ENCODE data around the gene PDLIM3. TPM values are rescaled to one million over a fixed set of nuclear protein-coding genes. Genes with fewer than 3 reads are reported as not detected.
"Not testable (repeated sequence)": the region's sequence is repeated elsewhere in the genome, so short reads cannot be mapped to it uniquely, and the experiment has no call there.

Gene PDLIM3
- total RNA-seq, 2 experiments from 2014 or later: not detected

DNA sequence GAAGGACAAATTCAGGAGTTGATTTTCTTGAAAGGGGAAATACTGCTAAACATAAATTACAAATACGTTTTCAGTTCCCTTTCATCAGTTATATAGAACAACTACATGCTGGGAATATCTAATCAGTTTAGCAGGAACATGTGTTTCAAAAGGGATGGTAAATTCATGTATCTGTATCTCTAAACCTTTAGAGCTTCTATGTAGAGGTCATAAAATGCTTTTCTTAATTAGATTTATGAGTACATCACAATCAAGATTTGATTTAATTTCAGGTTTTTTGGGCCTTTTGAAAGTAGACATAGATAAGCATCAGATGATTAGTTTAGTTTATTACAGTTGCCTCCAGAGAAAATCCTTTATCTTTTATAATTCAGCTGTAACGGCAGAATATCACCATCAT, 12.9 kb downstream of the PDLIM3 start:
- Mint-ChIP-seq H3K36me3 (peaks cover 1% of the 10 kb centered on the region), H3K4me3 (no peak overlapping the region), H3K9me3 (peaks cover 3% of the 10 kb centered on the region), H3K27me3 (peaks cover 45% of the 10 kb centered on the region), H3K27ac (no peak overlapping the region), H3K4me1 (no peaks in the 10 kb centered on the region)
- ATAC-seq (ENCODE audit: low read depth) (no peak), DNase-seq (no peak)
- POLR2A ChIA-PET: no interaction called here

DNA sequence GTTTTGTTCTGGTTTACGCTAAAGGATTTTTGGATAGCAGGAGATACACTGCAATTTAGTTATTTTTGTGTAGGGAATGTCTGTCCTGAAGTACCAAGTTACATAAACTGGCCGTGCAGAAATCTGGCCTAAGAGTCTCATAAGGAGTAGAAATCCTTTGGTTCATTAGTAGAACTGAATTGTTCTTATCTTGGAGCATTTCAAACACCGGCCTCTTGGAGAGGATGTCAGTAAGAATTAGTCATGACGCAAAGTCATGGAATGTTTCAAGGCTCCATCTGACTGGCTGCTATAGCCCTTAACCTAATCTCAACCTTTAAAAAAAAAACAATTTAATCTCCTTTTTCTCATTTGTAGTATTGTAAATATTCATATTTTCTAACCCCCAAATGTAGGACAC, 15.2 kb downstream of the PDLIM3 start:
- POLR2A ChIA-PET: no interaction called here
- DNase-seq (no peak), ATAC-seq (ENCODE audit: low read depth) (no peak)
- peaks cover 48% of the 10 kb centered on the region for H3K27me3 Mint-ChIP-seq
- no peak overlapping the region for H3K4me3 Mint-ChIP-seq
- H3K36me3 Mint-ChIP-seq: no peaks in the 10 kb centered on the region
- H3K4me1 Mint-ChIP-seq: no peaks in the 10 kb centered on the region
- H3K27ac Mint-ChIP-seq: no peak overlapping the region
- H3K9me3 Mint-ChIP-seq: no peaks in the 10 kb centered on the region

- ATAC-seq (ENCODE audit: low read depth) (no peak), DNase-seq (no peak)
- Mint-ChIP-seq H3K27ac (no peak overlapping the region), H3K4me3 (no peak overlapping the region), H3K36me3 (no peaks in the 10 kb centered on the region), H3K9me3 (no peaks in the 10 kb centered on the region), H3K4me1 (peaks cover 6% of the 10 kb centered on the region), H3K27me3 (peaks cover 51% of the 10 kb centered on the region)
- POLR2A ChIA-PET: no interaction called here
These were observed 16.8 kb downstream of the PDLIM3 start for GRCh38 chr4:185518494-185518893.

DNA sequence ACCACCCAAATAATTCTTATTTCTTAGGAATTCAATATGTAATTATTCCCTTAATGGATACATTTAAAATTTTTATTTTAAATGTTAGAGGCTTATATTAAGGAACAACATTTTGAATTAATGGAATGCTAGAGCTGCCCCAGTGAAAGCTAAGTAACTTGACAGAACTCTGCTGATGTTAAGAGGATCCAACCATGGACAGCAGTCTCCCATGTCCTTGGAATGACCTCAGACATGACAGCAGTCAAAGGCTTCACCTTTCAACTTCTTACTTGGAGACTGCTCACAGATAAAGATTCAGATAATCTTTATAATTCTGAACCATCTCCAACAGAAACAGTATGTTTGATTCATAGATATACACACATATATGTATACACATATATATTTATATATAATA, 17.2 kb downstream of the PDLIM3 start:
- Mint-ChIP-seq H3K9me3 (no peaks in the 10 kb centered on the region), H3K27me3 (peaks cover 51% of the 10 kb centered on the region), H3K27ac (no peak overlapping the region), H3K4me1 (peaks cover 10% of the 10 kb centered on the region), H3K4me3 (no peak overlapping the region), H3K36me3 (no peaks in the 10 kb centered on the region)
- ATAC-seq (ENCODE audit: low read depth) (no peak), DNase-seq (no peak)
- POLR2A ChIA-PET: no interaction called here

GRCh38 chr4:185515248-185515647, 20.1 kb downstream of the PDLIM3 start:
- Mint-ChIP-seq H3K4me3 (no peak overlapping the region), H3K36me3 (no peaks in the 10 kb centered on the region), H3K9me3 (no peaks in the 10 kb centered on the region), H3K27me3 (peaks cover 74% of the 10 kb centered on the region), H3K27ac (no peak overlapping the region), H3K4me1 (peaks cover 11% of the 10 kb centered on the region)
- POLR2A ChIA-PET: no interaction called here
- no peak for DNase-seq
- no peak for ATAC-seq (ENCODE audit: low read depth)

- POLR2A ChIA-PET: no interaction called here
- Mint-ChIP-seq H3K9me3 (no peaks in the 10 kb centered on the region), H3K4me1 (peaks cover 11% of the 10 kb centered on the region), H3K4me3 (no peak overlapping the region), H3K27me3 (peaks cover 76% of the 10 kb centered on the region), H3K36me3 (no peaks in the 10 kb centered on the region), H3K27ac (no peak overlapping the region)
- DNase-seq (no peak), ATAC-seq (ENCODE audit: low read depth) (no peak)
These were observed 21.1 kb downstream of the PDLIM3 start for GRCh38 chr4:185514182-185514697.

GRCh38 chr4:185513489-185514181, 21.7 kb downstream of the PDLIM3 start:
- Mint-ChIP-seq H3K4me1 (peaks cover 11% of the 10 kb centered on the region), H3K27me3 (peaks cover 77% of the 10 kb centered on the region), H3K27ac (no peak overlapping the region), H3K9me3 (no peaks in the 10 kb centered on the region), H3K36me3 (no peaks in the 10 kb centered on the region), H3K4me3 (no peak overlapping the region)
- POLR2A ChIA-PET: no interaction called here
- ATAC-seq (ENCODE audit: low read depth) (no peak), DNase-seq (no peak)

GRCh38 chr4:185512516-185512915, 22.8 kb downstream of the PDLIM3 start:
- Mint-ChIP-seq H3K36me3 (no peaks in the 10 kb centered on the region), H3K4me3 (no peak overlapping the region), H3K27ac (no peak overlapping the region), H3K27me3 (peaks cover 82% of the 10 kb centered on the region), H3K9me3 (no peaks in the 10 kb centered on the region), H3K4me1 (peaks cover 11% of the 10 kb centered on the region)
- ATAC-seq (ENCODE audit: low read depth) (no peak), DNase-seq (no peak)
- POLR2A ChIA-PET: no interaction called here

GRCh38 chr4:185511243-185511642, 24.1 kb downstream of the PDLIM3 start:
- H3K9me3 Mint-ChIP-seq; DNase-seq; H3K4me3 Mint-ChIP-seq; ATAC-seq (ENCODE audit: low read depth); H3K36me3 Mint-ChIP-seq; POLR2A ChIA-PET; H3K27ac Mint-ChIP-seq: not testable (repeated sequence)
- Mint-ChIP-seq H3K4me1 (peaks cover 11% of the 10 kb centered on the region), H3K27me3 (peaks cover 74% of the 10 kb centered on the region)

GRCh38 chr4:185510806-185511205, 24.5 kb downstream of the PDLIM3 start:
- DNase-seq (no peak), ATAC-seq (ENCODE audit: low read depth) (no peak)
- H3K27me3 Mint-ChIP-seq: peaks cover 72% of the 10 kb centered on the region
- POLR2A ChIA-PET: no interaction called here
- no peaks in the 10 kb centered on the region for H3K36me3 Mint-ChIP-seq
- no peak overlapping the region for H3K4me3 Mint-ChIP-seq
- no peaks in the 10 kb centered on the region for H3K9me3 Mint-ChIP-seq
- no peak overlapping the region for H3K27ac Mint-ChIP-seq
- H3K4me1 Mint-ChIP-seq: peaks cover 11% of the 10 kb centered on the region

GRCh38 chr4:185508181-185508580, 27.1 kb downstream of the PDLIM3 start:
- POLR2A ChIA-PET: no interaction called here
- no peak overlapping the region for H3K4me3 Mint-ChIP-seq
- H3K27ac Mint-ChIP-seq: no peak overlapping the region
- H3K27me3 Mint-ChIP-seq: peaks cover 59% of the 10 kb centered on the region
- H3K4me1 Mint-ChIP-seq: peaks cover 3% of the 10 kb centered on the region
- H3K9me3 Mint-ChIP-seq: no peaks in the 10 kb centered on the region
- DNase-seq (no peak), ATAC-seq (ENCODE audit: low read depth) (no peak)
- H3K36me3 Mint-ChIP-seq: no peaks in the 10 kb centered on the region

DNA sequence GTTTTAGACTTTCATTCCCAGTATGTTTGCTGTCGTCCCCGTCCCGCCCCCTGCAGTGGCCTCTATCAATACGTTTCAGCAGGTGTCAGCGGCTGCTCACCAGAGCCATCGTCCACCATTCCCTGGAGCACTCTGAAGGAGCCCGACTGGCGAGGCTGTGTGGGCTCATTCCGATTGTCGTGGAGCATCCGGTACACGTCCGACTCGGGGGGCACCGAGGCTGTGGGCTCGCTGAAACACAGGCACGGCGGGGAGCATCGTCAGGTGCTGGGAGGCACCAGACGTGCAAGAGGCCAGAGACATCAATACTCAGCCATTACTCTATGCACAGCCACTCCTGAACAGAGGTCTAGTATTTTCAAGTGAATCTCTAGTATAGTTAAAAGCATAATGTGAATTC, 28.9 kb downstream of the PDLIM3 start:
- ATAC-seq (ENCODE audit: low read depth): no peak
- Mint-ChIP-seq H3K4me3 (no peak overlapping the region), H3K27ac (no peak overlapping the region), H3K27me3 (peaks cover 48% of the 10 kb centered on the region), H3K36me3 (no peaks in the 10 kb centered on the region), H3K9me3 (no peaks in the 10 kb centered on the region), H3K4me1 (no peaks in the 10 kb centered on the region)
- POLR2A ChIA-PET: no interaction called here
- DNase-seq: no peak

DNA sequence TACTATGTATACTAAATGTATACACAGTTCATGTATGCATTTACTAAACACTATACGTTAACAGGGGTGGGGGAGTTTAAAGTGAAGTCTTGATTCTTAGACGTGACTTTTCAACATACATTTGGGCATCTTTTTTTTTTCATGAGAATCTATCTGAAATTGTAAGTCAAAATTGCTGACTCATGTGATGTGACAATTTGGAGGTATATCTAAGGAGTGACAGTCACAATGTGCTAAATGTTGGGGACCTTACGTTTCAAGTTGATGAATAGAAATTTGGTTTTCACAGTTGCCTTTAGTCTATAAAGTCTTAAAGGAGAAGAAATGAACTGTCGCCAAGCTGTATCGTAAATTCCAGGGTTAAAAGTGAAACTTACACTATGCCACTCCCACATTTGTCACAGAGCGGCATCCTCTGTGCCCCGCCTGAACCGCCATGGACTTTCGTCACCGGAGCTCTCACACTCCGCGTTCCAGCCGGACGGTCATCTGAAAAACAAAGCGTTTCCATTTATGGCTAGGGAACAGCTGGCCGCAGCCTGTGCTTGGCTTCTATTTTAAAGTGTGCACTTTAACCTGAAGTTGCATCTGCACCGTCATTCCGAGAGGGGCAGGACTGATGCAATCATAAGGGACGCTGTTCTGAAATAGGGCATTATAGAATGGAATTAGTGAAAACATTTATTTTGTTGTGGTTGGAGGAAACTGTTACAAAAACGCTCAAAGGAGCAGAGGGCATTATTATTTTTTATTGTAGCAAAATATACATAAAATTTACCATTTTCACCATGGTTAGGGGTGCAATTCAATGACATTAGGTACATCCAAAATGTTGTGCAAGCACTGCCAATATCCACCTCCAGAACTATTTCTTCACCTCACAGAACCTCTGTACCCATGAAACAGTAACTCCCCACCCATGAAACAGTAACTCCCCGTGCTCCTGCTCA, 30.9 kb downstream of the PDLIM3 start:
- H3K27ac Mint-ChIP-seq: no peak overlapping the region
- POLR2A ChIA-PET: no interaction called here
- H3K4me3 Mint-ChIP-seq: no peak overlapping the region
- H3K9me3 Mint-ChIP-seq: peaks cover 5% of the 10 kb centered on the region
- no peaks in the 10 kb centered on the region for H3K4me1 Mint-ChIP-seq
- DNase-seq (no peak), ATAC-seq (ENCODE audit: low read depth) (no peak)
- H3K27me3 Mint-ChIP-seq: peaks cover 38% of the 10 kb centered on the region
- no peaks in the 10 kb centered on the region for H3K36me3 Mint-ChIP-seq

GRCh38 chr4:185502386-185502785, 32.9 kb downstream of the PDLIM3 start:
- DNase-seq: no peak
- H3K9me3 Mint-ChIP-seq: peaks cover 5% of the 10 kb centered on the region
- no peak overlapping the region for H3K27ac Mint-ChIP-seq
- H3K4me3 Mint-ChIP-seq: no peak overlapping the region
- peaks cover 31% of the 10 kb centered on the region for H3K27me3 Mint-ChIP-seq
- no peak for ATAC-seq (ENCODE audit: low read depth)
- POLR2A ChIA-PET: no interaction called here
- no peaks in the 10 kb centered on the region for H3K36me3 Mint-ChIP-seq
- no peaks in the 10 kb centered on the region for H3K4me1 Mint-ChIP-seq

Data from activated naive CD8-positive, alpha-beta T cell treated with anti-CD3 and anti-CD28 coated beads, Interleukin-2, amount 10 ng/mL, durations not matched to agents 7 days and 5 days (primary cell).